RPMI8226 (cell line): ENCODE data around the gene ALK.

Experiments used
- DNase-seq: peaks from one replicate; pipeline ENCODE4 v3.0.0-alpha.2; 2015

The ALK gene

GRCh38 chr2:29573147-29573546, 348.2 kb downstream of the ALK start:
- DNase-seq: no peak

- DNase-seq: no peak
Measured at GRCh38 chr2:29570539-29570938, 350.8 kb downstream of the ALK start.

GRCh38 chr2:29567906-29568520, 353.4 kb downstream of the ALK start:
- no peak for DNase-seq

- DNase-seq: no peak
Measured at GRCh38 chr2:29563697-29564096, 357.7 kb downstream of the ALK start.

GRCh38 chr2:29562896-29563295, 358.5 kb downstream of the ALK start:
- no peak for DNase-seq

GRCh38 chr2:29562319-29562718, 359.1 kb downstream of the ALK start:
- DNase-seq: no peak

- no peak for DNase-seq
Measured at GRCh38 chr2:29561628-29562027, 359.8 kb downstream of the ALK start.

GRCh38 chr2:29561181-29561580, 360.2 kb downstream of the ALK start:
- DNase-seq: no peak

- DNase-seq: no peak
Measured at GRCh38 chr2:29560566-29560965, 360.8 kb downstream of the ALK start.

GRCh38 chr2:29560030-29560429, 361.4 kb downstream of the ALK start:
- DNase-seq: no peak

- DNase-seq: no peak
Measured at GRCh38 chr2:29559578-29559977, 361.8 kb downstream of the ALK start.

- DNase-seq: no peak
Measured at GRCh38 chr2:29558097-29558496, 363.3 kb downstream of the ALK start.

- DNase-seq: no peak
Measured at GRCh38 chr2:29557268-29557667, 364.1 kb downstream of the ALK start.

GRCh38 chr2:29549069-29549380, 372.4 kb downstream of the ALK start:
- DNase-seq: no peak

- no peak for DNase-seq
Measured at GRCh38 chr2:29544917-29545316, 376.5 kb downstream of the ALK start.

- DNase-seq: no peak
Measured at GRCh38 chr2:29544031-29544430, 377.4 kb downstream of the ALK start.

- DNase-seq: no peak
Measured at GRCh38 chr2:29535188-29535587, 386.2 kb downstream of the ALK start.

GRCh38 chr2:29532436-29532835, 388.9 kb downstream of the ALK start:
- no peak for DNase-seq

GRCh38 chr2:29531626-29532025, 389.8 kb downstream of the ALK start:
- DNase-seq: no peak

- DNase-seq: no peak
Measured at GRCh38 chr2:29530281-29530680, 391.1 kb downstream of the ALK start.

GRCh38 chr2:29528891-29529520, 392.4 kb downstream of the ALK start:
- DNase-seq: no peak

GRCh38 chr2:29528371-29528770, 393.0 kb downstream of the ALK start:
- DNase-seq: no peak

- DNase-seq: no peak
Measured at GRCh38 chr2:29527947-29528346, 393.4 kb downstream of the ALK start.

- no peak for DNase-seq
Measured at GRCh38 chr2:29526587-29527586, 394.5 kb downstream of the ALK start.
